RPMI8226 (cell line): ENCODE measurements around the gene WDFY2.

ENCODE experiments used
- DNase-seq: peaks from one replicate; pipeline ENCODE4 v3.0.0-alpha.2; 2015

WDFY2 gene

GRCh38 chr13:51804295-51805172 is 220.3 kb downstream of the WDFY2 start:
- peak; percentile 12 for DNase-seq

GRCh38 chr13:51805313-51805712 is 221.1 kb downstream of the WDFY2 start:
- DNase-seq: no peak

GRCh38 chr13:51805925-51806324 is 221.7 kb downstream of the WDFY2 start:
- no peak for DNase-seq

GRCh38 chr13:51806566-51806965 is 222.3 kb downstream of the WDFY2 start:
- DNase-seq: no peak

- DNase-seq: no peak
These were observed 222.8 kb downstream of the WDFY2 start for GRCh38 chr13:51807041-51807440.

GRCh38 chr13:51808811-51809210 is 224.5 kb downstream of the WDFY2 start:
- no peak for DNase-seq

- no peak for DNase-seq
These were observed 226.8 kb downstream of the WDFY2 start for GRCh38 chr13:51811046-51811445.

GRCh38 chr13:51811920-51812451 is 227.7 kb downstream of the WDFY2 start:
- no peak for DNase-seq

GRCh38 chr13:51814071-51814470 is 229.8 kb downstream of the WDFY2 start:
- no peak for DNase-seq

- DNase-seq: peak; percentile 75
These were observed 230.8 kb downstream of the WDFY2 start for GRCh38 chr13:51814825-51815650.

GRCh38 chr13:51815848-51816247 is 231.6 kb downstream of the WDFY2 start:
- no peak for DNase-seq

GRCh38 chr13:51816604-51817249 is 232.5 kb downstream of the WDFY2 start:
- DNase-seq: no peak
